Activated T-helper 17 cell treated with anti-CD3 and anti-CD28 coated beads, Interleukin-2, amount 50 U/mL, for 72 hours (primary cell): ENCODE measurements around the gene RREB1. TPM values are rescaled to one million over a fixed set of nuclear protein-coding genes. Genes with fewer than 3 reads are reported as not detected.

Source experiments
- ATAC-seq: fragments of 150-1000 bp; cut with Tn5 transposase; replicated peaks from 2 replicates; pipeline ENCODE4 v1.10.0; 2021; ENCODE audit warnings: mild to moderate bottlenecking, moderate library complexity
- H3K27ac Mint-ChIP-seq: one replicate; pipeline ENCODE4 v1.8.0; 2022; ENCODE audit warnings: mixed read lengths
- H3K27me3 Mint-ChIP-seq: one replicate; pipeline ENCODE4 v1.8.0; 2022; ENCODE audit warnings: mixed read lengths
- H3K36me3 Mint-ChIP-seq: one replicate; pipeline ENCODE4 v1.8.0; 2022; ENCODE audit warnings: low read depth, mild to moderate bottlenecking, mixed read lengths
- H3K4me1 Mint-ChIP-seq: one replicate; pipeline ENCODE4 v1.8.0; 2022; ENCODE audit warnings: mixed read lengths
- H3K4me3 Mint-ChIP-seq: one replicate; pipeline ENCODE4 v1.8.0; 2022; ENCODE audit warnings: mild to moderate bottlenecking, mixed read lengths
- H3K9me3 Mint-ChIP-seq: one replicate; pipeline ENCODE4 v1.8.0; 2022; ENCODE audit warnings: mixed read lengths
- total RNA-seq, 2 donors: library from RNA; stranded (reverse); gene quantifications; one replicate each; pipeline ENCODE4 v1.2.3, GENCODE V29; 2022

The RREB1 gene
- total RNA-seq, 2 donors from 2014 or later = 14.8 to 21.9 TPM

GRCh38 chr6:7295916-7296315 is 188.2 kb downstream of the RREB1 start:
- no peaks in the 10 kb centered on the region for H3K4me1 Mint-ChIP-seq
- peaks cover 91% of the 10 kb centered on the region for H3K36me3 Mint-ChIP-seq
- no peak overlapping the region for H3K27ac Mint-ChIP-seq
- H3K27me3 Mint-ChIP-seq = no peaks in the 10 kb centered on the region
- H3K4me3 Mint-ChIP-seq = no peak overlapping the region
- H3K9me3 Mint-ChIP-seq = no peaks in the 10 kb centered on the region
- no peak for ATAC-seq

DNA sequence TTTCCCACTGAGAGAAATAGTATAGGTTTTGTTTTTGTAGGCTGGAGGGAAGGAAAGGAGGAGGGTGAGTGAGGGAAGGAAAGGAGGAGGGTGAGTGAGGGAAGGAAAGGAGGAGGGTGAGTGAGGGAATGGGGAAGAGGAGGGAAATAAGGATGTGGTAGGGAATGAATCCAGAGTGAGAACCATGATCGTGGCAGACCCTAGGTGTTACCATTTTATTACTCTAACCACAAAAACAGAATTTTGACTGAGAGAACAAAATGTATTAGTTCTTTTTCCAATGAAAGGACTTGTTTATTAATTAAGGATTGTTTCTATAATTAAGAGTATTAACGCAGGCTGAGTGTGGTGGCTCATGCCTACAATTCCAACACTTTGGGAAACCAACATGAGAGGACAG is 188.8 kb downstream of the RREB1 start:
- Mint-ChIP-seq H3K27ac (no peak overlapping the region), H3K27me3 (no peaks in the 10 kb centered on the region), H3K4me1 (no peaks in the 10 kb centered on the region), H3K9me3 (no peaks in the 10 kb centered on the region), H3K4me3 (no peak overlapping the region), H3K36me3 (peaks cover 91% of the 10 kb centered on the region)
- no peak for ATAC-seq

DNA sequence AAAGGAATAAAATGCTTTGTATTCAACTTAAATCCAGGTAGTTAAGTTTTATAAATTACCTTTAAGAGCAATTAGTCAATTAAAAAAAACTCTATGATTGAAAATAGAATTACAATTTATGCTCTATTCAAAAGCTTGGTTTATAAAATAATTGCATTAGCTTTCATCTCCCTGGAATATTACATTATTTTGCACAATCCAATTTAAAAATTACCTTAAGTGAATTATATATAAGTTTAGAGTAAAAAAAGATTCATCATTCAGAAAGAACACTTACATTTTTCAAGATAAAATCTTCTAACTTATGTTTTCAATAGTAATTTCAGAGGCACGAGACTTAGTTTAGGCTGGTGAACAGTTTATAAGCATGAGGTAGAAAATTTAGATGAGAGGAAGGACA is 190.4 kb downstream of the RREB1 start:
- Mint-ChIP-seq H3K27me3 (no peaks in the 10 kb centered on the region), H3K9me3 (no peaks in the 10 kb centered on the region), H3K36me3 (peaks cover 91% of the 10 kb centered on the region), H3K4me1 (no peaks in the 10 kb centered on the region), H3K27ac (no peak overlapping the region), H3K4me3 (no peak overlapping the region)
- no peak for ATAC-seq

- H3K27ac Mint-ChIP-seq = peak overlapping the region; percentile 1
- peaks cover 10% of the 10 kb centered on the region for H3K4me1 Mint-ChIP-seq
- H3K27me3 Mint-ChIP-seq = no peaks in the 10 kb centered on the region
- ATAC-seq = no peak
- no peaks in the 10 kb centered on the region for H3K9me3 Mint-ChIP-seq
- H3K4me3 Mint-ChIP-seq = no peak overlapping the region
- peaks cover 100% of the 10 kb centered on the region for H3K36me3 Mint-ChIP-seq
These were observed 193.2 kb downstream of the RREB1 start for GRCh38 chr6:7300926-7301325.

Other genes with a start within 250 kb of the RREB1 start
- 100 to 1,000 TPM; 101 to 157 TPM for gene SSR1, start 205.2 kb downstream of the RREB1 start, total RNA-seq